B cell (primary cell): ENCODE data around the gene RNF220. TPM values are rescaled to one million over a fixed set of nuclear protein-coding genes. Genes with fewer than 3 reads are reported as not detected.

ENCODE experiments used
- ATAC-seq: fragments of 200-7000 bp; cut with Tn5 transposase; one replicate; pipeline ENCODE4 v1.10.0; 2021; ENCODE audit warnings: low read depth, mild to moderate bottlenecking, moderate number of reproducible peaks, moderate library complexity
- CTCF ChIA-PET: fragments of 350-600 bp; sonication (Branson Sonifier 250); formaldehyde crosslinking; loops from one replicate; lab custom pipeline; 2021; ENCODE audit warnings: antibody characterized with exemption, inconsistent platforms; lab: Charles Lee
- POLR2A ChIA-PET: fragments of 350-600 bp; sonication (Branson Sonifier 250); formaldehyde crosslinking; loops from one replicate; lab custom pipeline; 2021; ENCODE audit warnings: antibody characterized with exemption; lab: Charles Lee
- DNase-seq: peaks from one replicate; pipeline ENCODE4 v3.0.0; 2013
- H2AFZ ChIP-seq: 2 replicates; pipeline ENCODE4 v1.6.1; 2012; ENCODE audit warnings: mild to moderate bottlenecking, low read depth, low read length; ENCODE audit not compliant: insufficient read depth, poor library complexity, severe bottlenecking
- H3K27ac ChIP-seq, 2 donors: 1 replicate in 1 of 2; 2 replicates in 1 of 2; pipeline ENCODE4 v1.5.1; 2012 to 2013; ENCODE audit warnings: low read length in 2 of 2, mild to moderate bottlenecking in 2 of 2, moderate library complexity in 1 of 2
- H3K27me3 ChIP-seq, 4 experiments: fragments of 200-600 bp in 1 of 4; sonication (generic) in 1 of 4; replicated peaks in 1 of 4; 1 replicate in 2 of 4; 2 replicates in 2 of 4; pipeline versions ENCODE4 v1.6.1 to v1.7.0; 2013 to 2016; ENCODE audit warnings: low read length in 3 of 4, mild to moderate bottlenecking in 2 of 4, mixed read lengths in 1 of 4, moderate library complexity in 1 of 4; ENCODE audit not compliant: insufficient read depth in 4 of 4, control insufficient read depth in 3 of 4; ENCODE audit errors: control extremely low read depth in 1 of 4
- H3K36me3 ChIP-seq, 2 experiments: replicated peaks in 1 of 2; 1 replicate in 1 of 2; 2 replicates in 1 of 2; pipeline versions ENCODE4 v1.6.1 to v1.7.1; 2013; ENCODE audit warnings: low read length in 1 of 2; ENCODE audit not compliant: insufficient read depth in 2 of 2, control insufficient read depth in 1 of 2; ENCODE audit errors: control extremely low read depth in 1 of 2, extremely low read depth in 1 of 2
- H3K4me1 ChIP-seq, 2 donors: fragments of 200-600 bp in 1 of 2; sonication (generic) in 1 of 2; 1 replicate in 1 of 2; 2 replicates in 1 of 2; pipeline versions ENCODE4 v1.5.1 to v1.6.1; 2013 to 2017; ENCODE audit warnings: low read length in 2 of 2; ENCODE audit not compliant: control insufficient read depth in 2 of 2, insufficient read depth in 2 of 2
- H3K4me2 ChIP-seq: replicated peaks from 2 replicates; pipeline ENCODE3; 2012; ENCODE audit warnings: mild to moderate bottlenecking, low read depth, low read length; ENCODE audit not compliant: poor library complexity, severe bottlenecking
- H3K4me3 ChIP-seq, 5 experiments: fragments of 200-600 bp in 1 of 5; sonication (generic) in 1 of 5; 1 replicate in 3 of 5; 2 replicates in 2 of 5; pipeline versions ENCODE4 v1.5.1 to v1.7.0; 2011 to 2016; ENCODE audit warnings: low read length in 4 of 5, mild to moderate bottlenecking in 4 of 5, low read depth in 2 of 5, control low read depth in 1 of 5, moderate library complexity in 1 of 5; ENCODE audit not compliant: insufficient read depth in 1 of 5; ENCODE audit errors: control extremely low read depth in 1 of 5, extremely low read depth in 1 of 5
- H3K79me2 ChIP-seq: fragments of 200-600 bp; sonication (generic); one replicate; pipeline ENCODE4 v1.6.0; 2016; ENCODE audit warnings: low read length; ENCODE audit not compliant: control insufficient read depth, insufficient read depth
- H3K9ac ChIP-seq: fragments of 200-600 bp; sonication (generic); 2 replicates; pipeline ENCODE4 v1.6.1; 2017; ENCODE audit warnings: mild to moderate bottlenecking, low read length, moderate library complexity
- H3K9me3 ChIP-seq, 3 donors: one replicate each; pipeline versions ENCODE4 v1.6.1 to v1.7.1; 2013; ENCODE audit warnings: low read length in 2 of 3; ENCODE audit not compliant: control insufficient read depth in 2 of 3, insufficient read depth in 1 of 3; ENCODE audit errors: control extremely low read depth in 1 of 3
- H4K20me1 ChIP-seq: 2 replicates; pipeline ENCODE4 v1.6.0; 2012; ENCODE audit warnings: mild to moderate bottlenecking, low read length; ENCODE audit not compliant: insufficient read depth, control insufficient read depth, poor library complexity, severe bottlenecking
- H3K27ac Mint-ChIP-seq: one replicate; pipeline ENCODE4 v1.8.0; 2021; ENCODE audit warnings: mixed read lengths
- H3K27me3 Mint-ChIP-seq: one replicate; pipeline ENCODE4 v1.8.0; 2021; ENCODE audit warnings: mixed read lengths
- H3K4me1 Mint-ChIP-seq: one replicate; pipeline ENCODE4 v1.8.0; 2021; ENCODE audit warnings: mixed read lengths
- H3K4me3 Mint-ChIP-seq: one replicate; pipeline ENCODE4 v1.8.0; 2021; ENCODE audit warnings: mixed read lengths
- H3K9me3 Mint-ChIP-seq: one replicate; pipeline ENCODE4 v1.8.0; 2022; ENCODE audit warnings: mixed read lengths; ENCODE audit not compliant: insufficient read depth
- EZH2 ChIP-seq: IDR thresholded peaks from 2 replicates; pipeline ENCODE4 v1.6.1; 2012; ENCODE audit warnings: borderline replicate concordance, low read depth, mild to moderate bottlenecking, moderate library complexity, low read length; ENCODE audit not compliant: insufficient read depth, poor library complexity, severe bottlenecking
- WGBS: methylation state at CpG from one replicate; pipeline ENCODE4 v1.1.5; 2013; ENCODE audit warnings: missing lambda C conversion rate; ENCODE audit not compliant: insufficient coverage; 5-methylcytosine and 5-hydroxymethylcytosine counted together
- intact Hi-C: fragments of 100-400 bp; cut with micrococcal nuclease; formaldehyde crosslinking; loops from one replicate; pipeline ENCODE4 v1.10.0; 2022
- polyA plus RNA-seq: library from polyadenylated mRNA; depleted of rRNA; stranded (reverse); fragments of >200 nt; gene quantifications from 2 replicates; pipeline ENCODE4 v1.2.3, GENCODE V29; 2012
- total RNA-seq, 2 donors: library from RNA; stranded (reverse); fragments of 120-200 nt in 1 of 2; gene quantifications; 1 replicate in 1 of 2; 2 replicates in 1 of 2; pipeline versions ENCODE4 v1.2.3 to v1.2.4, GENCODE V29; 2013 to 2022
- TF ChIP-seq, protein P1 (sequence below): fragments of 200-600 bp; IDR thresholded peaks from one replicate; pipeline ENCODE4 v1.8.0; 2022; ENCODE audit warnings: antibody characterized with exemption, mild to moderate bottlenecking

The RNF220 gene
- total and polyA plus RNA-seq, 2 donors (not counting 1 experiment from before 2014, with no cell fraction given): 115 to 141 TPM

DNA sequence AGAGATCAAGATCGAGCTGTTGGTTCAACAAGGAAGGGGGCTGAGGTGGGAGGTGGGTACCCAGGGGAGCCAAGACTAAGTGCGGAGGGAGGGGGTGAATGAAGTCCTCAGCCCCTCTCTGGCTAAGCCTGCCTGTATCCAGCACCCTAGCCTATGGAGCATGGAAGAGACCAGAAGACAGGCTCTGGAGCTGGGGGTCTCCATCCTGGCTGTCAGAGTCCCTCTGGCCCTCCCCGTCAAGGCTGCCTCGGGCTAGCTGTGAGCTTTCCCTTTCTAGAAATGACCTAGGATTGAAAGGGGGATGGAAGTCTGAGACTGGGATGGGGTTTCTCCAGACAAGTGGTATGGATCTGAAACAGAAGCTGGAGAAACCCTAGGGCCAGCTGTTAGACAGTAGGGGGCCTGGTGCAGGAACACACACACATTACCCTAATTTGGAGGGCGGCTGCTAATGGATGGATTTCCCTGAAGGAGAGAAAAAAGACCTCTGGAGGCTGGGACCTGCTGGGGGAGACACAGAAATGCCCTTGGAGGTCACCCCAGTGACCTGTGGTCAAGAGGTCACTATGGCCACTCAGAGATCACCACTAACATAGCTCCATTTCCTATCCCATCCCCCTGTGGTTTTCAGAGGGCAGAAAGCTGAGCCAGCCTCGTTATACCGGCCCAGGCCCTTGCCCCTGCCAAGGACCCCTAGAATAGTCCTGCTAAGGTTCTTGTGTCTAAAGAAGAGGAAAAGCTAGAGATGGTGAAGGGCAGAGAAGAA lies 161.4 kb downstream of the RNF220 start:
- no peaks in the 10 kb centered on the region for H3K4me1 Mint-ChIP-seq
- H3K4me3 Mint-ChIP-seq: no peak overlapping the region
- no peak for DNase-seq
- ATAC-seq: no peak
- peaks cover 33% of the 10 kb centered on the region for H3K27me3 Mint-ChIP-seq
- Histone ChIP-seq H3K27me3 (no peaks in the 10 kb centered on the region), H3K9me3 (no peaks in the 10 kb centered on the region), H4K20me1 (no peaks in the 10 kb centered on the region), H2AFZ (no peak overlapping the region), H3K27ac (no peak overlapping the region), H3K79me2 (no peaks in the 10 kb centered on the region), H3K4me2 (no peak overlapping the region), H3K4me1 (no peaks in the 10 kb centered on the region), H3K9ac (no peak overlapping the region), H3K4me3 (no peak overlapping the region), H3K36me3 (no peaks in the 10 kb centered on the region)
- POLR2A ChIA-PET: no interaction called here
- H3K9me3 Mint-ChIP-seq: no peaks in the 10 kb centered on the region
- CTCF ChIA-PET: interaction anchor here (0.7 kb wide), 1 partner anchor 12 kb away, joined by 3 read pairs; no protein-coding TSS in a partner anchor
- intact Hi-C loops: no loop called here
- TF ChIP-seq EZH2: no peak
- TF ChIP-seq, protein P1, sequence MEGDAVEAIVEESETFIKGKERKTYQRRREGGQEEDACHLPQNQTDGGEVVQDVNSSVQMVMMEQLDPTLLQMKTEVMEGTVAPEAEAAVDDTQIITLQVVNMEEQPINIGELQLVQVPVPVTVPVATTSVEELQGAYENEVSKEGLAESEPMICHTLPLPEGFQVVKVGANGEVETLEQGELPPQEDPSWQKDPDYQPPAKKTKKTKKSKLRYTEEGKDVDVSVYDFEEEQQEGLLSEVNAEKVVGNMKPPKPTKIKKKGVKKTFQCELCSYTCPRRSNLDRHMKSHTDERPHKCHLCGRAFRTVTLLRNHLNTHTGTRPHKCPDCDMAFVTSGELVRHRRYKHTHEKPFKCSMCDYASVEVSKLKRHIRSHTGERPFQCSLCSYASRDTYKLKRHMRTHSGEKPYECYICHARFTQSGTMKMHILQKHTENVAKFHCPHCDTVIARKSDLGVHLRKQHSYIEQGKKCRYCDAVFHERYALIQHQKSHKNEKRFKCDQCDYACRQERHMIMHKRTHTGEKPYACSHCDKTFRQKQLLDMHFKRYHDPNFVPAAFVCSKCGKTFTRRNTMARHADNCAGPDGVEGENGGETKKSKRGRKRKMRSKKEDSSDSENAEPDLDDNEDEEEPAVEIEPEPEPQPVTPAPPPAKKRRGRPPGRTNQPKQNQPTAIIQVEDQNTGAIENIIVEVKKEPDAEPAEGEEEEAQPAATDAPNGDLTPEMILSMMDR: no peak
- 89% methylated on average over 7 of the region's 7 CpGs for WGBS
- no peak overlapping the region for H3K27ac Mint-ChIP-seq
